Measurements from ENCODE around the gene GALNS.

Gene GALNS

GRCh38 chr16:88850531-88851199 lies 6.1 kb downstream of the GALNS start:
- DNase-seq (ENCODE audit: low spot score) (no peak), ATAC-seq (ENCODE audit: low read depth) (no peak)
- H3K36me3 ChIP-seq (ENCODE audit: low read depth): peaks cover 6% of the 10 kb centered on the region; the same call in 1 of the 2 replicates
- no peak overlapping the region for H3K4me3 ChIP-seq (ENCODE audit: severe bottlenecking)
- no peaks in the 10 kb centered on the region for H3K4me1 ChIP-seq (ENCODE audit: insufficient read depth, poor library complexity, severe bottlenecking)
- no peak overlapping the region for H3K27ac ChIP-seq (ENCODE audit: poor library complexity, severe bottlenecking)
- no peaks in the 10 kb centered on the region for H3K9me3 ChIP-seq (ENCODE audit: severe bottlenecking)
- no peak for TF ChIP-seq CTCF (IDR thresholded peaks at IDR 0.05; ENCODE audit: poor library complexity, severe bottlenecking)
- no peaks in the 10 kb centered on the region for H3K27me3 ChIP-seq (ENCODE audit: insufficient read depth, poor library complexity, severe bottlenecking)

GRCh38 chr16:88848557-88848956 lies 8.2 kb downstream of the GALNS start:
- Histone ChIP-seq H3K36me3 (ENCODE audit: low read depth) (no peaks in the 10 kb centered on the region), H3K4me1 (ENCODE audit: insufficient read depth, poor library complexity, severe bottlenecking) (no peaks in the 10 kb centered on the region), H3K9me3 (ENCODE audit: severe bottlenecking) (no peaks in the 10 kb centered on the region), H3K4me3 (ENCODE audit: severe bottlenecking) (no peak overlapping the region), H3K27ac (ENCODE audit: poor library complexity, severe bottlenecking) (no peak overlapping the region), H3K27me3 (ENCODE audit: insufficient read depth, poor library complexity, severe bottlenecking) (no peaks in the 10 kb centered on the region)
- DNase-seq (ENCODE audit: low spot score) (no peak), ATAC-seq (ENCODE audit: low read depth) (no peak)
- TF ChIP-seq CTCF (IDR thresholded peaks at IDR 0.05; ENCODE audit: poor library complexity, severe bottlenecking): no peak

GRCh38 chr16:88847654-88848053 lies 9.1 kb downstream of the GALNS start:
- no peaks in the 10 kb centered on the region for H3K4me1 ChIP-seq (ENCODE audit: insufficient read depth, poor library complexity, severe bottlenecking)
- no peaks in the 10 kb centered on the region for H3K36me3 ChIP-seq (ENCODE audit: low read depth)
- no peaks in the 10 kb centered on the region for H3K27me3 ChIP-seq (ENCODE audit: insufficient read depth, poor library complexity, severe bottlenecking)
- ATAC-seq (ENCODE audit: low read depth) (no peak), DNase-seq (ENCODE audit: low spot score) (no peak)
- no peak for TF ChIP-seq CTCF (IDR thresholded peaks at IDR 0.05; ENCODE audit: poor library complexity, severe bottlenecking)
- no peaks in the 10 kb centered on the region for H3K9me3 ChIP-seq (ENCODE audit: severe bottlenecking)
- H3K27ac ChIP-seq (ENCODE audit: poor library complexity, severe bottlenecking): no peak overlapping the region
- no peak overlapping the region for H3K4me3 ChIP-seq (ENCODE audit: severe bottlenecking)

- Histone ChIP-seq H3K27ac (ENCODE audit: poor library complexity, severe bottlenecking) (no peak overlapping the region), H3K4me3 (ENCODE audit: severe bottlenecking) (no peak overlapping the region), H3K9me3 (ENCODE audit: severe bottlenecking) (no peaks in the 10 kb centered on the region), H3K4me1 (ENCODE audit: insufficient read depth, poor library complexity, severe bottlenecking) (no peaks in the 10 kb centered on the region), H3K27me3 (ENCODE audit: insufficient read depth, poor library complexity, severe bottlenecking) (no peaks in the 10 kb centered on the region), H3K36me3 (ENCODE audit: low read depth) (no peaks in the 10 kb centered on the region)
- no peak for TF ChIP-seq CTCF (IDR thresholded peaks at IDR 0.05; ENCODE audit: poor library complexity, severe bottlenecking)
- no peak for ATAC-seq (ENCODE audit: low read depth)
- DNase-seq (ENCODE audit: low spot score): no peak
Observed at GRCh38 chr16:88846088-88846487, 10.7 kb downstream of the GALNS start.

GRCh38 chr16:88844419-88845036 lies 12.2 kb downstream of the GALNS start:
- H3K9me3 ChIP-seq (ENCODE audit: severe bottlenecking): no peaks in the 10 kb centered on the region
- H3K4me3 ChIP-seq (ENCODE audit: severe bottlenecking): no peak overlapping the region
- DNase-seq (ENCODE audit: low spot score) (no peak), ATAC-seq (ENCODE audit: low read depth) (peak; percentile 28; the same call in 1 of the 3 replicates)
- peak; percentile 9 for TF ChIP-seq CTCF (IDR thresholded peaks at IDR 0.05; ENCODE audit: poor library complexity, severe bottlenecking)
- no peaks in the 10 kb centered on the region for H3K27me3 ChIP-seq (ENCODE audit: insufficient read depth, poor library complexity, severe bottlenecking)
- H3K4me1 ChIP-seq (ENCODE audit: insufficient read depth, poor library complexity, severe bottlenecking): no peaks in the 10 kb centered on the region
- H3K36me3 ChIP-seq (ENCODE audit: low read depth): 0 out of 2 replicates have a peak, but pooled peaks cover 5% of the 10 kb centered on the region
- no peak overlapping the region for H3K27ac ChIP-seq (ENCODE audit: poor library complexity, severe bottlenecking)
